Hepatocyte (in vitro differentiated cells): ENCODE results near the gene SLC13A3.

Experiments used
- EZH2 ChIP-seq: fragments of 200-600 bp; sonication (generic); IDR thresholded peaks from 2 replicates; pipeline ENCODE4 v1.6.1; 2016; ENCODE audit warnings: antibody characterized with exemption, mild to moderate bottlenecking, borderline replicate concordance
- EZH2phosphoT487 ChIP-seq: fragments of 200-600 bp; sonication (generic); IDR thresholded peaks from one replicate; pipeline ENCODE4 v1.6.1; 2018; ENCODE audit warnings: antibody characterized with exemption, mild to moderate bottlenecking, low read depth, moderate library complexity; ENCODE audit not compliant: unreplicated experiment, severe bottlenecking
- TF ChIP-seq, protein P1 (sequence below): fragments of 200-600 bp; sonication (generic); IDR thresholded peaks from 2 replicates; pipeline ENCODE4 v1.5.1; 2016; ENCODE audit warnings: antibody characterized with exemption, mild to moderate bottlenecking; ENCODE audit not compliant: poor library complexity

DNA sequence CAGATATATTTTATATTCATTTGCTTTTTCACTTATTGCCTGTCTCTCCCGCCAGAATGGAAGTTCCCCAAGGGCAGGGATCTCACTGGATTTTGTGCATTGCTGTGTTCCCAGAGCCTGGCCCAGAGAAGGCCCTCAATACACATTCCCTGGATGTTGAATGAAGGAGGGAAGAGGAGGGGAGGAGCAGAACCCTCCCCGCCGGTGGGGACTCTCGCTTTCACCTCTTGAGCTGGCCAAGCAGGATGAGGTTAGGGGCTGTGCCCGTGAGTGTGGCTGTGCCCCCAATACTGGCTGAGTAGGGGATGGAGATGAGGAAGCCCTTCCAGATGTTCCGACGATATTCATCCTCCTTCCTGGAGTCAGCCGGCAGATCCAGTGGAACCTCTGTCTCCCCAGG lies 55.3 kb downstream of the SLC13A3 start:
- TF ChIP-seq, protein P1, sequence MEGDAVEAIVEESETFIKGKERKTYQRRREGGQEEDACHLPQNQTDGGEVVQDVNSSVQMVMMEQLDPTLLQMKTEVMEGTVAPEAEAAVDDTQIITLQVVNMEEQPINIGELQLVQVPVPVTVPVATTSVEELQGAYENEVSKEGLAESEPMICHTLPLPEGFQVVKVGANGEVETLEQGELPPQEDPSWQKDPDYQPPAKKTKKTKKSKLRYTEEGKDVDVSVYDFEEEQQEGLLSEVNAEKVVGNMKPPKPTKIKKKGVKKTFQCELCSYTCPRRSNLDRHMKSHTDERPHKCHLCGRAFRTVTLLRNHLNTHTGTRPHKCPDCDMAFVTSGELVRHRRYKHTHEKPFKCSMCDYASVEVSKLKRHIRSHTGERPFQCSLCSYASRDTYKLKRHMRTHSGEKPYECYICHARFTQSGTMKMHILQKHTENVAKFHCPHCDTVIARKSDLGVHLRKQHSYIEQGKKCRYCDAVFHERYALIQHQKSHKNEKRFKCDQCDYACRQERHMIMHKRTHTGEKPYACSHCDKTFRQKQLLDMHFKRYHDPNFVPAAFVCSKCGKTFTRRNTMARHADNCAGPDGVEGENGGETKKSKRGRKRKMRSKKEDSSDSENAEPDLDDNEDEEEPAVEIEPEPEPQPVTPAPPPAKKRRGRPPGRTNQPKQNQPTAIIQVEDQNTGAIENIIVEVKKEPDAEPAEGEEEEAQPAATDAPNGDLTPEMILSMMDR = no peak
- TF ChIP-seq EZH2 (no peak), EZH2phosphoT487 (no peak)
